Measurements from ENCODE around the gene RHNO1. TPM values are rescaled to one million over a fixed set of nuclear protein-coding genes. Genes with fewer than 3 reads are reported as not detected.

The RHNO1 gene
- total and polyA plus RNA-seq, 2 donors (not counting 3 experiments of a cell fraction or from before 2014, with no cell fraction given) = 33.8 to 35.2 TPM

GRCh38 chr12:2884810-2885209 is 7.8 kb downstream of the RHNO1 start:
- no TSS peak for BruUV-seq (replicated peaks)
- DNase-seq (ENCODE audit: low read depth, low spot score) = no peak
- H3K36me3 ChIP-seq (ENCODE audit: control insufficient read depth in 2 of 2, extremely low read depth in 1 of 2, insufficient read depth in 2 of 2, low read length in 2 of 2) = peaks cover 3% of the 10 kb centered on the region in 2 experiments
- peaks cover 25% of the 10 kb centered on the region for H3K79me2 ChIP-seq (ENCODE audit: control insufficient read depth, insufficient read depth, low read length)
- POLR2A ChIA-PET = interaction anchor here (0.7 kb wide), 1 partner anchor 28 kb away, joined by 5 read pairs; no protein-coding TSS in a partner anchor
- CTCF ChIA-PET = interaction anchor here (0.6 to 5.5 kb wide), 33 partner anchors 8 to 390 kb away, joined by 3 to 91 read pairs (median 4); partner anchors contain the start of genes FOXM1, RHNO1, TEAD4 and TEX52
- TF ChIP-seq MYC (IDR thresholded peaks at IDR 0.05; ENCODE audit: low read depth, low read length) (no peak), EZH2 (IDR thresholded peaks at IDR 0.05; ENCODE audit: borderline replicate concordance, low read depth, low read length, severe bottlenecking) (no peak), POLR2A (IDR thresholded peaks at IDR 0.05; ENCODE audit: low read depth, low read length) (no peak), GATA2 (IDR thresholded peaks at IDR 0.05; ENCODE audit: insufficient read depth, insufficient read length, low read depth, low read length) (no peak), POLR2AphosphoS5 (IDR thresholded peaks at IDR 0.05; ENCODE audit: insufficient read depth, low read depth, low read length) (no peak), FOS (IDR thresholded peaks at IDR 0.05; ENCODE audit: borderline replicate concordance, insufficient read depth, low read length) (no peak), CTCF (IDR thresholded peaks at IDR 0.05; ENCODE audit: extremely low read depth in 1 of 2, insufficient read depth in 1 of 2, low read depth in 1 of 2, low read length in 2 of 2) (no peak), JUN (IDR thresholded peaks at IDR 0.05; ENCODE audit: borderline replicate concordance, insufficient read depth, insufficient read length, low read depth) (no peak), MAX (IDR thresholded peaks at IDR 0.05; ENCODE audit: insufficient read depth, insufficient read length) (no peak)
- no peak for FAIRE-seq
- no peak overlapping the region for H3K4me3 ChIP-seq (replicated peaks in 1 of 3; ENCODE audit: insufficient read depth in 1 of 3, low read depth in 1 of 3, low read length in 3 of 3)
- intact Hi-C loops (cut with micrococcal nuclease) (loop anchor here (1.0 to 2.0 kb wide), 3 partner anchors 60 to 156 kb away; no protein-coding TSS in a partner anchor), dilution Hi-C loops (cut with MboI; ENCODE audit: extremely low pct_ligation_motif_present, low sequenced_read_pairs) (no loop called here)
- no peak overlapping the region for H2AFZ ChIP-seq (ENCODE audit: low read depth, low read length)
- no peak overlapping the region for H3K27ac ChIP-seq (ENCODE audit: insufficient read depth, low read depth, low read length)
- H3K9ac ChIP-seq (replicated peaks; ENCODE audit: extremely low read depth, insufficient read depth, low read length) = no peak overlapping the region
- no peaks in the 10 kb centered on the region for H3K9me3 ChIP-seq (replicated peaks; ENCODE audit: control insufficient read depth, insufficient read depth, low read length)
- H3K27me3 ChIP-seq (ENCODE audit: control insufficient read depth in 2 of 2, insufficient read depth in 2 of 2, low read length in 2 of 2) = no peaks in the 10 kb centered on the region
- no peaks in the 10 kb centered on the region for H4K20me1 ChIP-seq (replicated peaks; ENCODE audit: control insufficient read depth, extremely low read depth, insufficient read depth, low read length)
- H3K9me1 ChIP-seq (replicated peaks; ENCODE audit: control insufficient read depth, extremely low read depth, insufficient read depth, low read length) = no peaks in the 10 kb centered on the region
- no peaks in the 10 kb centered on the region for H3K4me1 ChIP-seq (ENCODE audit: control insufficient read depth, extremely low read depth, insufficient read depth, low read length)
- H3K4me2 ChIP-seq (ENCODE audit: insufficient read depth, low read length) = no peak overlapping the region

All from endothelial cell of umbilical vein (primary cell).